Adrenal gland (tissue), 12 donors: Measurements from ENCODE around the gene CHPF. TPM values are rescaled to one million over a fixed set of nuclear protein-coding genes. Genes with fewer than 3 reads are reported as not detected.

Experiments
- DNase-seq, 7 donors: peaks; one replicate each; pipeline ENCODE4 v3.0.0-alpha.2; 2019 to 2020
- H3K27ac ChIP-seq, 5 donors: fragments of 200-600 bp; sonication (generic) in 4 of 5; 1 replicate in 3 of 5; 2 replicates in 2 of 5; pipeline versions ENCODE4 v1.5.1 to v1.8.0; 2016 to 2020; ENCODE audit warnings: mild to moderate bottlenecking in 1 of 5
- H3K27me3 ChIP-seq: fragments of 200-600 bp; 2 replicates; pipeline ENCODE4 v1.8.0; 2021
- H3K36me3 ChIP-seq, 2 donors: fragments of 200-600 bp; replicated peaks in 1 of 2; 1 replicate in 1 of 2; 2 replicates in 1 of 2; pipeline versions ENCODE4 v1.5.1 to v1.8.0; 2018 to 2022
- H3K4me1 ChIP-seq, 2 donors: fragments of 200-600 bp; replicated peaks in 1 of 2; 1 replicate in 1 of 2; 2 replicates in 1 of 2; pipeline versions ENCODE4 v1.5.1 to v1.8.0; 2018 to 2021
- H3K4me3 ChIP-seq, 4 donors: fragments of 200-600 bp; sonication (generic) in 3 of 4; one replicate each; pipeline ENCODE4 v1.5.1; 2016 to 2018
- H3K9me3 ChIP-seq, 3 donors: fragments of 200-600 bp; sonication (generic) in 1 of 3; replicated peaks in 1 of 3; 1 replicate in 2 of 3; 2 replicates in 1 of 3; pipeline versions ENCODE4 v1.5.1 to v1.8.0; 2016 to 2021
- CTCF ChIP-seq, 6 experiments: fragments of 450-650 bp in 4 of 6; fragments of 200-600 bp in 2 of 6; sonication (generic) in 1 of 6; IDR thresholded peaks; 1 replicate in 5 of 6; 2 replicates in 1 of 6; pipeline versions ENCODE4 v1.5.1 to v1.8.0; 2016 to 2021; ENCODE audit warnings: antibody characterized with exemption in 6 of 6, mild to moderate bottlenecking in 2 of 6, moderate library complexity in 1 of 6
- POLR2A ChIP-seq, 2 donors: fragments of 450-650 bp; IDR thresholded peaks; one replicate each; pipeline ENCODE4 v1.6.1; 2017; ENCODE audit warnings: antibody characterized with exemption in 2 of 2, mild to moderate bottlenecking in 2 of 2, moderate library complexity in 1 of 2
- WGBS, 4 donors: extraction: QIAGEN DNeasy Blood & Tissue Kit in 2 of 4; methylation state at CpG; one replicate each; pipeline versions ENCODE4 v1.1.5 to v1.1.7; 2013 to 2017; 5-methylcytosine and 5-hydroxymethylcytosine counted together
- intact Hi-C, 2 donors: fragments of 100-400 bp; cut with DNase I; formaldehyde crosslinking; loops; one replicate each; pipeline versions ENCODE4 v1.14.1 to v1.15.0; 2022 to 2023
- polyA plus RNA-seq, 3 donors: library from polyadenylated mRNA; stranded (reverse); fragments of 200-250 nt in 2 of 3; fragments of 350-450 nt in 1 of 3; fragmentation: Illumina TruSeq in 1 of 3; extraction: RNeasy Lipid Tissue Mini Kit (QIAGEN cat#74804) in 1 of 3; gene quantifications; one replicate each; pipeline ENCODE4 v1.2.3, GENCODE V29; 2013 to 2014
- total RNA-seq, 9 donors: library from RNA; depleted of rRNA in 4 of 9; stranded (reverse); fragments of >200 nt in 4 of 9; fragments of 120-200 nt in 1 of 9; fragmentation: NEBNext Ultra II Directional in 1 of 9; extraction: Animal tissue kit (Norgen Biotek cat#: 25700) in 1 of 9; gene quantifications; one replicate each; pipeline versions ENCODE4 v1.1.0 to v1.2.4, GENCODE V29; 2013 to 2023
- donor health status: healthy with polysubstance abuse.
- donor health status: Bipolar disorder and iron deficiency.
- donor health status: DM: yes; HTN: yes; CAD: no.
- donor health status: DM: no; HTN: no; CAD: no.
- donor health status: DM: no; HTN: no; CAD: no.
- donor health status: DM: yes; HTN: yes; CAD: no.

The CHPF gene
- total and polyA plus RNA-seq, 12 donors = 9.1 to 196 (median 61.1) TPM

DNA sequence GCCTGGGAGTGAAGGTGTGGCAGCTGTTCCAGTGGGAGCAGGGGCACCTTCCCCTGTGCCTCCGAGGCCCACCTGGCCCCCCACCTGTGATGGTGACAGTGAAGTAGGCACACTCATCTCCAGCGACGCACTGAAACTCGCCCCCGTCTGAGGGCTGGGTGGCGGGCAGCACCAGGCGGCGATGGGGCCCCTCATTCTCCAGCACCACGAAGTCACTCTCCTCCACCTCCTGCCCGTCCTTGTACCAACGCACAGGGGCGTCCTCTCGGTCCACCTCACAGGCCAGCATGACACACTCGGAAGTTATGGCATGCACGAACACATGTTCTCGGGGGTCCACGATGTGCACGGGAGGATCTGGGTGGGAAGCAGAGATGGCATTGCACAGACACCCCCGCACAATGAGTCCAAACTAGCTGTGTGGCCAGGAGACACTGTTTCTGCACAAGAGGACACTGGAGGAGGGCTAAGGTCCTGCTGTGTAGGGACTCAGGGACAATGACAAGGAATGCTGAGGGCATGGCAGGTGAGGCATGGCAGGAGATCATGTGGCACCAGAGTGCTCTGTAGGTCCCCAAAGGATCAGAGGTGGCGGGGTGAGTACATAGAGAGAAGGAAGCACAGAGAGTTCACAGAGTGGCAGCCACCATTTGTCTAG is 19.8 kb upstream of the CHPF start:
- no peaks in the 10 kb centered on the region for H3K27me3 ChIP-seq
- H3K4me3 ChIP-seq = no peak overlapping the region
- peak in 2 of 7 donors; percentile 14 to 19 for DNase-seq
- no peak overlapping the region for H3K27ac ChIP-seq
- intact Hi-C loops = no loop called here
- no peak for TF ChIP-seq POLR2A (IDR thresholded peaks at IDR 0.05)
- 89 to 95% (median 92%) methylated on average over 6 to 20 of the region's 20 CpGs for WGBS, 4 donors
- H3K4me1 ChIP-seq = no peaks in the 10 kb centered on the region
- H3K36me3 ChIP-seq = peaks cover 0 to 23% of the 10 kb centered on the region in 2 donors
- H3K9me3 ChIP-seq = no peaks in the 10 kb centered on the region

GRCh38 chr2:219562049-219563020 is 18.7 kb upstream of the CHPF start:
- intact Hi-C loops = no loop called here
- no peaks in the 10 kb centered on the region for H3K4me1 ChIP-seq
- TF ChIP-seq CTCF (IDR thresholded peaks at IDR 0.05) (no peak), POLR2A (IDR thresholded peaks at IDR 0.05) (no peak)
- peak in 2 of 7 donors; percentile 15 to 20 for DNase-seq
- H3K27ac ChIP-seq = no peak overlapping the region
- no peaks in the 10 kb centered on the region for H3K27me3 ChIP-seq
- no peak overlapping the region for H3K4me3 ChIP-seq
- peaks cover 0 to 15% of the 10 kb centered on the region in 2 donors for H3K36me3 ChIP-seq
- H3K9me3 ChIP-seq = no peaks in the 10 kb centered on the region
- WGBS, 4 donors = 65 to 77% (median 75%) methylated on average over 16 to 35 of the region's 35 CpGs

GRCh38 chr2:219561179-219562048 is 17.8 kb upstream of the CHPF start:
- Histone ChIP-seq H3K36me3 (peaks cover 0 to 6% of the 10 kb centered on the region in 2 donors), H3K27ac (no peak overlapping the region), H3K27me3 (no peaks in the 10 kb centered on the region), H3K9me3 (no peaks in the 10 kb centered on the region), H3K4me3 (no peak overlapping the region), H3K4me1 (no peaks in the 10 kb centered on the region)
- intact Hi-C loops = no loop called here
- TF ChIP-seq CTCF (IDR thresholded peaks at IDR 0.05) = no peak
- no peak for TF ChIP-seq POLR2A (IDR thresholded peaks at IDR 0.05)
- WGBS, 4 donors = 78 to 85% (median 81%) methylated on average over 21 to 24 of the region's 24 CpGs
- no peak for DNase-seq

GRCh38 chr2:219560893-219561178 is 17.2 kb upstream of the CHPF start:
- H3K36me3 ChIP-seq = peaks cover 0 to 5% of the 10 kb centered on the region in 2 donors
- H3K4me1 ChIP-seq = no peaks in the 10 kb centered on the region
- H3K27ac ChIP-seq = no peak overlapping the region
- TF ChIP-seq CTCF (IDR thresholded peaks at IDR 0.05) = no peak
- no peak for TF ChIP-seq POLR2A (IDR thresholded peaks at IDR 0.05)
- WGBS, 4 donors = 77 to 92% (median 82%) methylated on average over 3 of the region's 3 CpGs
- intact Hi-C loops = no loop called here
- no peak for DNase-seq
- no peaks in the 10 kb centered on the region for H3K27me3 ChIP-seq
- H3K4me3 ChIP-seq = no peak overlapping the region
- no peaks in the 10 kb centered on the region for H3K9me3 ChIP-seq
